ENCODE data around the gene USP38. TPM values are rescaled to one million over a fixed set of nuclear protein-coding genes. Genes with fewer than 3 reads are reported as not detected.

The USP38 gene
- polyA plus RNA-seq, 1 of the 3 experiments (the other 2 are of a cell fraction): 4.3 TPM

- Histone ChIP-seq H4K20me1 (ENCODE audit: insufficient read depth) (no peaks in the 10 kb centered on the region), H3K9me3 (no peaks in the 10 kb centered on the region), H3K9ac (no peak overlapping the region), H3K79me2 (ENCODE audit: insufficient read depth) (no peaks in the 10 kb centered on the region), H3K36me3 (replicated peaks in 1 of 2; ENCODE audit: control insufficient read depth in 1 of 2, insufficient read depth in 2 of 2, low read length in 1 of 2) (no peaks in the 10 kb centered on the region), H3K27me3 (ENCODE audit: insufficient read depth) (no peaks in the 10 kb centered on the region), H3K27ac (ENCODE audit: low read depth in 2 of 2, low read length in 1 of 2) (no peak overlapping the region), H3K9me2 (no peaks in the 10 kb centered on the region), H3K4me1 (ENCODE audit: control insufficient read depth in 1 of 2, insufficient read depth in 2 of 2, low read depth in 1 of 2, low read length in 1 of 2) (no peaks in the 10 kb centered on the region), H2AFZ (ENCODE audit: low read depth) (no peak overlapping the region), H3F3A (replicated peaks; ENCODE audit: insufficient read depth) (no peaks in the 10 kb centered on the region), H3K4me2 (no peak overlapping the region), H3K4me3 (ENCODE audit: low read depth in 2 of 2, low read length in 1 of 2) (no peak overlapping the region)
- WGBS (ENCODE audit: low lambda C conversion rate): 67% methylated on average over 1 of the region's 4 CpGs
- POLR2A ChIA-PET: no interaction called here
- TF ChIP-seq SMC3 (IDR thresholded peaks at IDR 0.05; ENCODE audit: low read depth, low read length) (no peak), CTCF (IDR thresholded peaks at IDR 0.05) (no peak), EZH2phosphoT487 (IDR thresholded peaks at IDR 0.05; ENCODE audit: borderline replicate concordance, low read depth) (no peak), ZBTB33 (IDR thresholded peaks at IDR 0.05; ENCODE audit: borderline replicate concordance, low read depth) (no peak), TCF12 (IDR thresholded peaks at IDR 0.05) (no peak), MXI1 (IDR thresholded peaks at IDR 0.05; ENCODE audit: low read depth, low read length) (no peak), MAX (IDR thresholded peaks at IDR 0.05; ENCODE audit: low read depth) (no peak), IRF3 (IDR thresholded peaks at IDR 0.05; ENCODE audit: low read depth, low read length) (no peak), GATA2 (CRISPR knock-in tag; IDR thresholded peaks at IDR 0.05) (no peak), USF2 (IDR thresholded peaks at IDR 0.05; ENCODE audit: borderline replicate concordance, low read depth, low read length) (no peak), GABPA (IDR thresholded peaks at IDR 0.05; ENCODE audit: low read depth) (no peak), FOXM1 (IDR thresholded peaks at IDR 0.05; ENCODE audit: low read depth) (no peak)
- CTCF ChIA-PET: interaction anchor here (0.6 kb wide), 1 partner anchor 11 kb away, joined by 3 read pairs; no protein-coding TSS in a partner anchor
- no peak for DNase-seq
Measured at GRCh38 chr4:143140696-143141095, 44.0 kb upstream of the USP38 start.

Measured in SK-N-SH (cell line).